Neural progenitor cell (in vitro differentiated cells): Measurements from ENCODE around the gene PRDM16. TPM values are rescaled to one million over a fixed set of nuclear protein-coding genes. Genes with fewer than 3 reads are reported as not detected.
A peak's percentile ranks its signal among the peaks of the same experiment; 100 is the strongest.

ENCODE experiments used
- DNase-seq: peaks from one replicate; pipeline ENCODE4 v3.0.0-alpha.2; 2016; ENCODE audit warnings: low spot score
- H2AFZ ChIP-seq: fragments of 200-600 bp; sonication (generic); replicated peaks from 2 replicates; pipeline ENCODE4 v1.6.1; 2016; ENCODE audit warnings: antibody characterized with exemption
- H3F3A ChIP-seq: fragments of 200-600 bp; sonication (generic); 2 replicates; pipeline ENCODE4 v1.6.1; 2016; ENCODE audit warnings: antibody characterized with exemption, low read depth
- H3K27ac ChIP-seq: fragments of 200-600 bp; sonication (generic); 2 replicates; pipeline ENCODE4 v1.5.1; 2016; ENCODE audit warnings: mild to moderate bottlenecking
- H3K27me3 ChIP-seq: fragments of 200-600 bp; sonication (generic); 2 replicates; pipeline ENCODE4 v1.6.1; 2016; ENCODE audit warnings: mild to moderate bottlenecking, moderate library complexity
- H3K36me3 ChIP-seq: fragments of 200-600 bp; sonication (generic); 2 replicates; pipeline ENCODE4 v1.5.1; 2016
- H3K4me1 ChIP-seq: fragments of 200-600 bp; sonication (generic); 2 replicates; pipeline ENCODE4 v1.6.1; 2016; ENCODE audit warnings: mixed run types
- H3K4me2 ChIP-seq: fragments of 200-600 bp; sonication (generic); 2 replicates; pipeline ENCODE4 v1.6.1; 2016
- H3K4me3 ChIP-seq: fragments of 200-600 bp; sonication (generic); 2 replicates; pipeline ENCODE4 v1.5.1; 2016
- H3K79me2 ChIP-seq: fragments of 200-600 bp; sonication (generic); 2 replicates; pipeline ENCODE4 v1.6.1; 2016; ENCODE audit warnings: low read depth
- H3K9ac ChIP-seq: fragments of 200-600 bp; sonication (generic); 2 replicates; pipeline ENCODE4 v1.6.1; 2016
- H3K9me3 ChIP-seq: fragments of 200-600 bp; sonication (generic); 2 replicates; pipeline ENCODE4 v1.5.1; 2016; ENCODE audit warnings: low read depth
- H4K20me1 ChIP-seq: fragments of 200-600 bp; sonication (generic); 2 replicates; pipeline ENCODE4 v1.6.1; 2016; ENCODE audit warnings: low read depth
- H3K27ac Mint-ChIP-seq: 3 replicates; pipeline ENCODE4 v1.8.0; 2021; ENCODE audit warnings: mixed read lengths
- H3K27me3 Mint-ChIP-seq: 2 replicates; pipeline ENCODE4 v1.8.0; 2022; ENCODE audit warnings: low read depth, mild to moderate bottlenecking, inconsistent platforms, moderate library complexity, mixed read lengths; ENCODE audit not compliant: insufficient read depth
- H3K36me3 Mint-ChIP-seq: 3 replicates; pipeline ENCODE4 v1.8.0; 2021; ENCODE audit warnings: mixed read lengths
- H3K4me1 Mint-ChIP-seq: 3 replicates; pipeline ENCODE4 v1.8.0; 2021; ENCODE audit warnings: mixed read lengths
- H3K4me3 Mint-ChIP-seq: 3 replicates; pipeline ENCODE4 v1.8.0; 2021; ENCODE audit warnings: mild to moderate bottlenecking, moderate library complexity, mixed read lengths
- H3K9me3 Mint-ChIP-seq: 3 replicates; pipeline ENCODE4 v1.8.0; 2020; ENCODE audit warnings: mixed read lengths
- EZH2 ChIP-seq: fragments of 200-600 bp; sonication (generic); IDR thresholded peaks from 2 replicates; pipeline ENCODE4 v1.6.1; 2017; ENCODE audit warnings: antibody characterized with exemption, mild to moderate bottlenecking, moderate library complexity
- EZH2phosphoT487 ChIP-seq: fragments of 200-600 bp; sonication (generic); IDR thresholded peaks from 2 replicates; pipeline ENCODE4 v1.6.1; 2017; ENCODE audit warnings: antibody characterized with exemption
- total RNA-seq: library from RNA; depleted of rRNA; stranded (reverse); fragments of >200 nt; gene quantifications from 2 replicates; pipeline ENCODE4 v1.2.3, GENCODE V29; 2015; ENCODE audit warnings: low replicate concordance
- TF ChIP-seq, protein P1 (sequence below): fragments of 200-600 bp; sonication (generic); IDR thresholded peaks from 2 replicates; pipeline ENCODE4 v1.5.1; 2017; ENCODE audit warnings: antibody characterized with exemption, mild to moderate bottlenecking

The PRDM16 gene
- total RNA-seq, 1 donor from 2014 or later, result 1.9 TPM

DNA sequence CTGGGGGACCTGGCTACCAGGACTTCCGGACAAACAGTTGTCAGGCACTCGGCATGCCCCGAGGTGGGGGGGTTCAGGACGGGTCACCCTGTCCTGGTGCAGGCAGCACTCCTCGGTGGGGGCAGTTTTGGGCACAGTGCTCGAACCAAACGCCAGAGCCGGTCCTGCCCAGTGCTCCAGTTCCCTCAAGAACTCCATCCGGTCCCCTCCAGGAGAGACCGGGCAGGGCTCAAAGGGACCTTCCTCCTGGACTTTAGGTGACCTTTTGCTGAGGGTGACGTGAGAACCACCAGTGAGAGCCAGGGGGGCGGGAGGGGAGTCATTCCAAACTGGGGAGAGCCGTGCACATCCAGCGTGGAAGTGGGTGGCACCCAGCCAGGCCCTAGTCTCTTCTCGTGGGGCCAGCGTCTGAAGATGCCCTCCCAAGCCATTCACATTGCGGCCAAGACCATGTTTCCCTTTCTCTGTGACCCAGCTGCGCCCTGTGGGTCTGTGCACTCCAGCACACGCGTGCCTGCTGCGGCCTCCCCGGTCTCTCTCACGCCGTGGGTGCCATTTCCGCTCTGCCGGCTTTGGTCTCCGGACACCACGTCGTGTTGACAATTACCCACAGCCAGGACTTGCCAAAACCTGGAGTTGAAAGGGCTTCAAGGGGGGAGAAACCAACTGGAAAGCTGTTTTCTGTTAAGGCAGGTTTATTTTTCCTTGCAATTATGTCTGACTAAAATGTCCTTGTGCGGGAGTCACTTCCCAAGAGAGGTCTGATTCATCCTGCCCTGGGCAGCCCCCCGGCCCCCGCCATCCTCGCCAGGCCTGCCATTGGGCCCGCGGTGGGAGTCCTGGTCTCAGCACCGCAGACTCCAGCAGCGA, 206.7 kb downstream of the PRDM16 start:
- no peaks in the 10 kb centered on the region for H3K9me3 ChIP-seq
- peaks cover 4% of the 10 kb centered on the region for H3K4me1 ChIP-seq
- Mint-ChIP-seq H3K4me3 (no peak overlapping the region), H3K27ac (peak overlapping the region; percentile 53), H3K4me1 (peaks cover 33% of the 10 kb centered on the region), H3K27me3 (peaks cover 2% of the 10 kb centered on the region), H3K9me3 (no peaks in the 10 kb centered on the region), H3K36me3 (no peaks in the 10 kb centered on the region)
- no peaks in the 10 kb centered on the region for H3K79me2 ChIP-seq
- H3F3A ChIP-seq, result no peaks in the 10 kb centered on the region
- no peak overlapping the region for H2AFZ ChIP-seq
- H4K20me1 ChIP-seq, result no peaks in the 10 kb centered on the region
- H3K9ac ChIP-seq, result no peak overlapping the region
- no peak overlapping the region for H3K27ac ChIP-seq
- DNase-seq, result no peak
- no peaks in the 10 kb centered on the region for H3K36me3 ChIP-seq
- H3K4me2 ChIP-seq, result no peak overlapping the region
- no peak for TF ChIP-seq EZH2
- TF ChIP-seq EZH2phosphoT487, result no peak
- TF ChIP-seq, protein P1, sequence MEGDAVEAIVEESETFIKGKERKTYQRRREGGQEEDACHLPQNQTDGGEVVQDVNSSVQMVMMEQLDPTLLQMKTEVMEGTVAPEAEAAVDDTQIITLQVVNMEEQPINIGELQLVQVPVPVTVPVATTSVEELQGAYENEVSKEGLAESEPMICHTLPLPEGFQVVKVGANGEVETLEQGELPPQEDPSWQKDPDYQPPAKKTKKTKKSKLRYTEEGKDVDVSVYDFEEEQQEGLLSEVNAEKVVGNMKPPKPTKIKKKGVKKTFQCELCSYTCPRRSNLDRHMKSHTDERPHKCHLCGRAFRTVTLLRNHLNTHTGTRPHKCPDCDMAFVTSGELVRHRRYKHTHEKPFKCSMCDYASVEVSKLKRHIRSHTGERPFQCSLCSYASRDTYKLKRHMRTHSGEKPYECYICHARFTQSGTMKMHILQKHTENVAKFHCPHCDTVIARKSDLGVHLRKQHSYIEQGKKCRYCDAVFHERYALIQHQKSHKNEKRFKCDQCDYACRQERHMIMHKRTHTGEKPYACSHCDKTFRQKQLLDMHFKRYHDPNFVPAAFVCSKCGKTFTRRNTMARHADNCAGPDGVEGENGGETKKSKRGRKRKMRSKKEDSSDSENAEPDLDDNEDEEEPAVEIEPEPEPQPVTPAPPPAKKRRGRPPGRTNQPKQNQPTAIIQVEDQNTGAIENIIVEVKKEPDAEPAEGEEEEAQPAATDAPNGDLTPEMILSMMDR, result no peak
- H3K27me3 ChIP-seq, result no peaks in the 10 kb centered on the region
- no peak overlapping the region for H3K4me3 ChIP-seq

DNA sequence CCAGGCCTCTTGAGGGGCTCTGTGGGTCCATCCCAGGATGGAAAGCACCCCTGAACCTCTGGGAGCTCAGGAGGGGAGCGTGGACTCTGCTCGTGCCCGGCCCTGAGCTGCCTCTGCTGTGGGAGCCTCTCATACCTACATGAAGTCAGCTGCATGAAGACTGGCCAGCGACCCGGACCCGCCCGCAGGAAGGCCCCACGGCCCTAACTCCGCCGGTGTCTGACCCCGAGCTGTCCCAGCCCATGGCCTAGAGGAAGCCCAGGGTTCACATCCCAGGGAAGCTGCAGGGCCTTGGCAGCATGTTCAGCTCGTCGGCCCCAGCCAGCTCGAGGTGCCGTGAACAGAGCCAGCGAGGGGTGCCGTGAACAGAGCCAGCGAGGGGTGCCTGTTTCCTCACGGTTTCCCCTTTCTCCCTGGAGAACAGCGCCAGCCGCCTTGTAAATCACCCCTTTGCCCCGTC, 207.4 kb downstream of the PRDM16 start:
- H3K79me2 ChIP-seq, result no peaks in the 10 kb centered on the region
- no peaks in the 10 kb centered on the region for H3K9me3 Mint-ChIP-seq
- no peaks in the 10 kb centered on the region for H3K27me3 ChIP-seq
- DNase-seq, result no peak
- H3K9me3 ChIP-seq, result no peaks in the 10 kb centered on the region
- peaks cover 2% of the 10 kb centered on the region for H3K27me3 Mint-ChIP-seq
- H2AFZ ChIP-seq, result no peak overlapping the region
- no peak overlapping the region for H3K4me3 ChIP-seq
- peaks cover 31% of the 10 kb centered on the region for H3K4me1 Mint-ChIP-seq
- H3K4me2 ChIP-seq, result no peak overlapping the region
- no peak overlapping the region for H3K27ac ChIP-seq
- no peaks in the 10 kb centered on the region for H3K36me3 ChIP-seq
- H3F3A ChIP-seq, result no peaks in the 10 kb centered on the region
- no peak overlapping the region for H3K4me3 Mint-ChIP-seq
- H3K9ac ChIP-seq, result no peak overlapping the region
- H4K20me1 ChIP-seq, result no peaks in the 10 kb centered on the region
- H3K36me3 Mint-ChIP-seq, result no peaks in the 10 kb centered on the region
- H3K27ac Mint-ChIP-seq, result no peak overlapping the region
- TF ChIP-seq, protein P1, result no peak
- no peak for TF ChIP-seq EZH2phosphoT487
- no peak for TF ChIP-seq EZH2
- H3K4me1 ChIP-seq, result peaks cover 4% of the 10 kb centered on the region

DNA sequence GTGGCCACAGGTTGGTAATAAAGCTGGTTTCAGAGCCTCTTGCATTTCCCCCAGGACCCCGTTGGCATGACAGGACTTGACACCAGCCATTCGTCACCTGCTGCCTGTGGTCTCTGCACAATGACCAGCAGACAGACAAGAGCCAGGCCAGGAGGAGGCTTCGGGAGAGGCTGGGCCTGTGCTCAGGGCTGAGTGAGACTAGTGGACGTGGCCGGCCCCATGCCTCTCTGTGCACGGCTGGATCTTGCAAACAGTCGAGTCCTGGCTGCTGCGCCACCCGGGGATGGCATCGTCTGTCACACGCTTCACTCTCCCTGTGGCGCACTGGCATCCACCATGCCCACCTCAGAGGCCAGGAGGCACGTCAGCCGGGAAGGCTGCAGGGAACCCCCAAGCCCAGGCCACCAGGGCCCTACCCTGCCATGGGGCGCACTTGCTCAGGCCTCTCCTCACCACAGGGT, 208.0 kb downstream of the PRDM16 start:
- no peaks in the 10 kb centered on the region for H4K20me1 ChIP-seq
- no peaks in the 10 kb centered on the region for H3K27me3 ChIP-seq
- H3K4me1 ChIP-seq, result peaks cover 4% of the 10 kb centered on the region
- no peaks in the 10 kb centered on the region for H3K36me3 ChIP-seq
- no peak overlapping the region for H3K4me3 ChIP-seq
- no peaks in the 10 kb centered on the region for H3F3A ChIP-seq
- H3K4me1 Mint-ChIP-seq, result peaks cover 31% of the 10 kb centered on the region
- H3K36me3 Mint-ChIP-seq, result no peaks in the 10 kb centered on the region
- no peaks in the 10 kb centered on the region for H3K79me2 ChIP-seq
- H3K27me3 Mint-ChIP-seq, result peaks cover 6% of the 10 kb centered on the region
- no peak overlapping the region for H2AFZ ChIP-seq
- H3K4me2 ChIP-seq, result no peak overlapping the region
- TF ChIP-seq EZH2 (no peak), EZH2phosphoT487 (no peak)
- TF ChIP-seq, protein P1, result no peak
- no peaks in the 10 kb centered on the region for H3K9me3 ChIP-seq
- DNase-seq, result no peak
- H3K9ac ChIP-seq, result no peak overlapping the region
- no peak overlapping the region for H3K4me3 Mint-ChIP-seq
- no peak overlapping the region for H3K27ac Mint-ChIP-seq
- no peaks in the 10 kb centered on the region for H3K9me3 Mint-ChIP-seq
- H3K27ac ChIP-seq, result no peak overlapping the region
